Measurements from ENCODE around the gene RAB5IF.
"Not testable (repeated sequence)": the region's sequence is repeated elsewhere in the genome, so short reads cannot be mapped to it uniquely, and the experiment has no call there.

The RAB5IF gene

GRCh38 chr20:36628076-36628475, 22.5 kb downstream of the RAB5IF start:
- DNase-seq (ENCODE audit: low read depth in 1 of 2, low spot score in 1 of 2) = no peak

- DNase-seq (ENCODE audit: low read depth in 1 of 2, low spot score in 1 of 2) = peak in 1 of 2 donors; percentile 13
These were observed 24.4 kb downstream of the RAB5IF start for GRCh38 chr20:36629719-36630681.

GRCh38 chr20:36631646-36632045, 26.1 kb downstream of the RAB5IF start:
- no peak for DNase-seq (ENCODE audit: low read depth in 1 of 2, low spot score in 1 of 2)

- DNase-seq (ENCODE audit: low read depth in 1 of 2, low spot score in 1 of 2) = no peak
These were observed 26.5 kb downstream of the RAB5IF start for GRCh38 chr20:36632147-36632486.

GRCh38 chr20:36632487-36633284, 27.1 kb downstream of the RAB5IF start:
- no peak for DNase-seq (ENCODE audit: low read depth in 1 of 2, low spot score in 1 of 2)

- DNase-seq (ENCODE audit: low read depth in 1 of 2, low spot score in 1 of 2) = no peak
These were observed 27.8 kb downstream of the RAB5IF start for GRCh38 chr20:36633285-36633772.

GRCh38 chr20:36634342-36634741, 28.8 kb downstream of the RAB5IF start:
- no peak for DNase-seq (ENCODE audit: low read depth in 1 of 2, low spot score in 1 of 2)

- DNase-seq (ENCODE audit: low read depth in 1 of 2, low spot score in 1 of 2) = not testable (repeated sequence)
These were observed 33.4 kb downstream of the RAB5IF start for GRCh38 chr20:36638876-36639400.

- no peak for DNase-seq (ENCODE audit: low read depth in 1 of 2, low spot score in 1 of 2)
These were observed 35.9 kb downstream of the RAB5IF start for GRCh38 chr20:36641506-36641843.

- no peak for DNase-seq (ENCODE audit: low read depth in 1 of 2, low spot score in 1 of 2)
These were observed 36.6 kb downstream of the RAB5IF start for GRCh38 chr20:36642136-36642535.

- DNase-seq (ENCODE audit: low read depth in 1 of 2, low spot score in 1 of 2) = peak; percentile 21 to 37
These were observed 38.6 kb downstream of the RAB5IF start for GRCh38 chr20:36644032-36644705.

GRCh38 chr20:36644706-36645095, 39.1 kb downstream of the RAB5IF start:
- DNase-seq (ENCODE audit: low read depth in 1 of 2, low spot score in 1 of 2) = peak in 1 of 2 donors; percentile 8

- DNase-seq (ENCODE audit: low read depth in 1 of 2, low spot score in 1 of 2) = no peak
These were observed 39.8 kb downstream of the RAB5IF start for GRCh38 chr20:36645353-36645752.

GRCh38 chr20:36645998-36646397, 40.4 kb downstream of the RAB5IF start, which contains the start of gene SLA2:
Gene SLA2, minus strand, starts transcription at chr20:36646196. Its CDS starts 4,861 bp downstream, at chr20:36641335.
- peak; percentile 34 to 40 for DNase-seq (ENCODE audit: low read depth in 1 of 2, low spot score in 1 of 2)

- DNase-seq (ENCODE audit: low read depth in 1 of 2, low spot score in 1 of 2) = no peak
These were observed 41.1 kb downstream of the RAB5IF start for GRCh38 chr20:36646678-36647077.

GRCh38 chr20:36647196-36648121, 41.9 kb downstream of the RAB5IF start:
- no peak for DNase-seq (ENCODE audit: low read depth in 1 of 2, low spot score in 1 of 2)

GRCh38 chr20:36653456-36653855, 47.9 kb downstream of the RAB5IF start:
- no peak for DNase-seq (ENCODE audit: low read depth in 1 of 2, low spot score in 1 of 2)

GRCh38 chr20:36654506-36654905, 48.9 kb downstream of the RAB5IF start:
- no peak for DNase-seq (ENCODE audit: low read depth in 1 of 2, low spot score in 1 of 2)

GRCh38 chr20:36655004-36655403, 49.4 kb downstream of the RAB5IF start:
- DNase-seq (ENCODE audit: low read depth in 1 of 2, low spot score in 1 of 2) = no peak

GRCh38 chr20:36656733-36657132, 51.2 kb downstream of the RAB5IF start:
- DNase-seq (ENCODE audit: low read depth in 1 of 2, low spot score in 1 of 2) = no peak
